GOT3 (cell line): ENCODE data around the gene ZBTB7A.
"Not testable (repeated sequence)": the region's sequence is repeated elsewhere in the genome, so short reads cannot be mapped to it uniquely, and the experiment has no call there.

Source experiments
- DNase-seq: peaks from one replicate; lab custom pipeline; 2025; ENCODE audit warnings: mixed read lengths; lab: John Stamatoyannopoulos, UW

ZBTB7A gene

DNA sequence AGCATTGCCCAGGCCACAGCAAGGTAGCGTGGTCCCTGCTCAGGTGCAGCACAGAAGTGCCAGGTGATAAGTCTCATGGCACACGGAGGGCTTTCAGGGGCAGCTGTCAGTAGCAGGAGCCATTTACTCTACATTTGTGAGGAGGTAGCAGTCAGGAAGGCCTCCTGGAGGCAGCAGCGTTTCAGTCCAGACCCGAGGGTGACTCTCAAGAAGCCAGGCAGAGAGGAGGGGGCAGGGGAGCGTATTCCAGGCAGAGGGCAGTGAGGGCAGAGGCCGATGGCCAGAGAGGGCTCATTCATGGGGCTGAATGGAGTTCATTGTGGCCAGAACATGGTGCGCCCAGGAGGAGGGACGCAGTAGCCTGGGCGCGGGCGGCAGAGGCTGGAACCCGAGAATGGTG lies 50.2 kb downstream of the ZBTB7A start:
- no peak for DNase-seq

DNA sequence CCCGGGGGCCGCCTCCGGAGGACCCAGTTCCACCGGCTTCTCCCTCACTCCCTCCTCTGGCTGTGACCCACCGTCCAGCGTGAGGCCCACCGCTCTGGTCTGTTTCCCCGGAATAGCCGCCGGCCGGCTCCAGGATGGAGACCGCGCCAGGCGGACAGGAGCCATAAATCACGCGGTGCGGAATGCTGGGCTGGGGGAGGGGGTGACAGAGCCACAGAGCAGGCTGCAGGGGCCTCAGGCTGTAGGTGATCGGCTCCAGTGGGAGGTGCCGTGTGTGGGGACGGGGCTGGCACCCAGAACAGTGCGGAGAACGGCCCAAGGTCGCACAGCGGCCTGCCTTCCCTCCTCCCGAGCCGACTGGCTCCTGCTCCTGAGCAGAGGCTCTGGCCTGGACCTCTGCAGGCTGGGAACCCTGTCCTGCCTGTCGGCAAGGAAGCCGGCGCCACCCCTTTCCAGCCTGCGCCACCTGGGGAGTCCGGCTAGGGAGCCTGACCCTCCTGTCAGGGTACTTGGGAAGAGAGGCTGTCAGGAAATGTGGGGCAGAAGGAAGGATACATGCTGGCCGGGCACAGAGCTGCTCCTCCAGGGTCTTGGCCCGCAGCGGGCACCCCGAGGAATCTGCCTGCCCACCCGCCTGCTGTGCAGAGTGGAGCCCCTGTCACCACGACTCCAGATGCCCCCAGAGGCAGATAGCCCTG lies 50.8 kb downstream of the ZBTB7A start:
- DNase-seq, result no peak

DNA sequence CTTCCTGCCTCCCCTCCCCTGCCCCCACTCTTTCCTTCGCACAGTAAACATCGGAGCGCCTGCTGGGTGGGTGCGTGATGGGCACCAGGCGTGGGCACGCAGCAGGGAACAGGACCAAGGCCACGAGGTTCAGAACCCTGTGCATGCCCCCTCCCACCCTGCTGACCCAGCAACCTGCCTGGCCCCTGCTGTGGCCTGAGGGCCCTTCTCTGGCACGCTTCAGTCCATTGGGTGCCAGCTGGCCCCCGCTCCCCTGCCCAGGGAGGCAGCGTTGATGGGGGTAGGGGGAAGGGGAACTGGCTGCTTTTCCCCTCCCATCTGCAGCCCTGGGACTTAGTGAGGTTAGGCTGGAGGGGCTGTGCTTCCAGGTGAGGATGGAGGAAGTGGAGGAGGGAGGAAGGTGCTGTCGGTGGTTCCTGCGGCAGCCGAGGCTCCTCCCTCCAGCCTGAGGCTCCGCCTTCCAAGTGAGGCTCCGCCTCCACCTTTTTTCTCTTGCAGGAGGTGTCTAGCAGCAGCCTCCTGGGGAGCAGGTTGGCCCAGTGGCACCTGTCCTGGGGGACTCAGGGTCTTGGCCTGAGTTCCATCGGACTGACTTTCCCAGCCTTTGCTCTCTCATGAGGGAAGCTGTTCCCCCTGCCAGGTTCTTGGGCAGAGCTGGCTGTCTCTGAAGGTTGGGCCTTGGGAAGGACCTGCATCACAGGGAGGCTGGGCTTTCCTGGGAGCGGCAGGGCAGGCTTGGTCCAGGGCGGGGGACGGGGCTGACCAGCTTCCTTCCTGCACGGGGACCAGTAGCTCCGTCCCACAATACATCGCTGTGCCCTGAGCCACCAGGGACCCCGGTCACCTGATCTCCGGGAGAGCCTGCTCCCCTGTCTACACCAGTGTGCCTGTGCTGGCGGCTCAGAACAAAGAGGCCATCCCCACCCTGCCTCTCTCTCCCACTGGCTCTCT lies 51.9 kb downstream of the ZBTB7A start:
- no peak for DNase-seq

DNA sequence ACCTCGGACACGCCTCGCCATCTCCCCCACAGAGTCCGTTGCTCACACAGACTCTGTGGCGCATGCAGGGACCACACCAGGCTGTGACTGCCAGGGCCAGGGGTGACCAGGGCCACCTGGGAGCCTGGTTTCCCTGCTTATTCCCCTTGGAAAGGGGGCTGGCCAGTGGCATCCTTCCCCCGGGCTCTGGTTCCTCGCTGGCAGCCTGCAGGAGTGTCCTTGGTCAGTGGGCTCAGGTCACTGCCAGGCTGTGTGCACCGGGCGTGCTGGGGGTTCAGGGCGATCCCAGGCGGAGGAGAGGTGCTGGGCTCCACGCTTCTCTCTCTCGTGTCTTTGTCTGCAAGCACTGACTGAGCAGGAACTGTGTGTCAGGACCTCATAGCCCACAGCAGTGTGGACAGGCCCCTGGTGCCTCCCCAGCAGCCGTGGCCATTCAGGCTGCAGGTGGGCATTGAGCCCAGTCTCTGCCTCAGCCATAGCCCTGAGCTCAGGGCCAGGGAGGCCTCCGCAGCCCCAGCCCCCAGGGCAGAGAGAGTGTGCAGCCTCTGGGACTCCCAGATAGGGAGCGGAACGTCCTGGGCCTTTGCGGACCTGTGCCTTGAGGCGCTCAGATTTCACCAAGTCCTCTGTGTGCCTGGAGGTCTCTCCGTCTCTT lies 52.7 kb downstream of the ZBTB7A start:
- DNase-seq, result no peak

DNA sequence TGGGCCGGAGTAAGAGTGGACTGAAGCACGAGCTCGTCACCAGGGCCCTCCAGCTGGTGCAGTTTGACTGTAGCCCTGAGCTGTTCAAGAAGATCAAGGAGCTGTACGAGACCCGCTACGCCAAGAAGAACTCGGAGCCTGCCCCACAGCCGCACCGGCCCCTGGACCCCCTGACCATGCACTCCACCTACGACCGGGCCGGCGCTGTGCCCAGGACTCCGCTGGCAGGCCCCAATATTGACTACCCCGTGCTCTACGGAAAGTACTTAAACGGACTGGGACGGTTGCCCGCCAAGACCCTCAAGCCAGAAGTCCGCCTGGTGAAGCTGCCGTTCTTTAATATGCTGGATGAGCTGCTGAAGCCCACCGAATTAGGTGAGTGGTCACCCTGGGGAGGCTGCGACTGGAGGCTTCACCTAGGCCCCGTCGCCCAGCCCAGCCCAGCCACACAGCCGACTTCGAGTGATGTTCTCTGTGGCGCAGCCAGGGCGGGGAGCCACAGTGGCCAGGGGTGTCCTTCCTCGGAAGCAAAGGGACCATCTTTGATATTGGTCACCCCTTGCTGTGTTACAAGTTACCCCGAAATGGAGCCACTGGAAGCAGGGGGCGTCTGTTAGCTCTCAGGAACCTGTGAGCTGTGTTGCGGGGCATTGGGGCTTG lies 53.6 kb downstream of the ZBTB7A start:
- DNase-seq, result no peak

DNA sequence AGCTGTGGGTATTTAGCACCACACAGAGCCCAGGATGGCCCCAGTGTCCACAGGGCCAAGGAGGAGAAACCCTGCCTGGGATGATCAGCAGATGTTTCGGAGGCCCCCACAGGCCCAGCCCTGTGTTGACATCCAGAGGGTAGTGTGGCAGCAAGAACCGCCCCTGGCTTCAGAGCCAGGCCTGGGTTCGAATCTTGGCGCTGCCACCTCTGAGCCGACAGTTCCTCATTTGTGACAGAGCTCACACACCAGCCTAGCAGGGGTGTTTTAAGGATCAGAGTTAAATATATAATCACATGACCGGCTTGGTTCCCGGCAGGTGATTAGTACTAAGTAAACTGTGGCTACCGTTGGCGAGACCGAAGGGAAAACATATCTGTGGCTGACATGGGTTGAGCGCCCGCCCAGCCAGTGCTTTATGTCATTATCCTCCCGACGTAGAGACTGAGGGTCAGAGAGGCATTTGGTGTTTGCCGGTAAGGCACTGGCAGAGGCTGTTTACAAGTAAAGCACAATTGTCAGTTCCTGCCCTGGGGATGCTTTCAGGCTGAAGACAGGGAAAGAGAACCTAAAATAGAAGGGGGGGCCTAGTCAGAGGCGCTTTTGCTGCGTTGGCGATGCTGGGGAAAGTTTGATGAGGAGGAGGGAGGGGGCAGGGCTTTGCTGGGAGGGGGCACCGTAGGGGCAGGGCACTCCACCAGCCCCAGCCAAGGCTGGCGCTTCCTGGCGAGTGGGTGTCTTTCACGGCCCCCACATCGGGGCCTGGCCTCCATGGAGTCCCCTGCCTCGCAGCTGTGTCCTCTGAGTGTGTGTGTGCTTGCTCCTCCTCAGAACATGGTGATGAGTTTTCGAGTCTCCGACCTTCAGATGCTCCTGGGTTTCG lies 54.4 kb downstream of the ZBTB7A start:
- DNase-seq, result no peak

DNA sequence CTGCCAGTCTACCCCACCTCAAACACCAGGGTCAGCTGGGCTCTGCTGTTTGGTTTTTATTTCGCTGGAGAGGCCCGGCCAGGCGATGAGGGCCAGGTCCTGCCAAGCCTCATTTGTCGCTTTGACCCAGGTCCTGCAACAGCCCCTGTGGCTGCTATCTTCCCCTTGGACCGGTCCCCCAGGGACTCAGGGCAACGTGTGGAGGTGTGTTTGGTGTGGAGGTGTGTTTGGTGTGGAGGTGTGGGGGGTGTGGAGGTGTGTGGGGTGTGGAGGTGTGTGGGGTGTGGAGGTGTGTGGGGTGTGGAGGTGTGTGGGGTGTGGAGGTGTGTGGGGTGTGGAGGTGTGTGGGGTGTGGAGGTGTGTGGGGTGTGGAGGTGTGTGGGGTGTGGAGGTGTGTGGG lies 55.3 kb downstream of the ZBTB7A start:
- DNase-seq, result not testable (repeated sequence)

DNA sequence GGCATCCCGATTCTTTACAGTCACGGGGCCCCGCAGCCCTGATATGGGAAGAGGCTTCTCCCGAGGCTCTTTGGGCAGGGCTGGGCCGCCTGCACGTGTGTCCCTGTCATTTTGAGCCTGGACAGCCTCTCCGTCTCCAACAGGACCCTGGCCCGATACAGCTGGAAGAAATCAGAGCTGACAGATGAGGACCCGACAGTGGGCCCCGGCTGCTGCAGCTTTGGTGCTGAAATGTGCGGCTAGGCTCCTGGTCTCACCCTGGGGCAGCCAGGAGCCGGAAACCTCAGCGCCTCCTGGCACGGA lies 55.9 kb downstream of the ZBTB7A start:
- DNase-seq, result no peak

DNA sequence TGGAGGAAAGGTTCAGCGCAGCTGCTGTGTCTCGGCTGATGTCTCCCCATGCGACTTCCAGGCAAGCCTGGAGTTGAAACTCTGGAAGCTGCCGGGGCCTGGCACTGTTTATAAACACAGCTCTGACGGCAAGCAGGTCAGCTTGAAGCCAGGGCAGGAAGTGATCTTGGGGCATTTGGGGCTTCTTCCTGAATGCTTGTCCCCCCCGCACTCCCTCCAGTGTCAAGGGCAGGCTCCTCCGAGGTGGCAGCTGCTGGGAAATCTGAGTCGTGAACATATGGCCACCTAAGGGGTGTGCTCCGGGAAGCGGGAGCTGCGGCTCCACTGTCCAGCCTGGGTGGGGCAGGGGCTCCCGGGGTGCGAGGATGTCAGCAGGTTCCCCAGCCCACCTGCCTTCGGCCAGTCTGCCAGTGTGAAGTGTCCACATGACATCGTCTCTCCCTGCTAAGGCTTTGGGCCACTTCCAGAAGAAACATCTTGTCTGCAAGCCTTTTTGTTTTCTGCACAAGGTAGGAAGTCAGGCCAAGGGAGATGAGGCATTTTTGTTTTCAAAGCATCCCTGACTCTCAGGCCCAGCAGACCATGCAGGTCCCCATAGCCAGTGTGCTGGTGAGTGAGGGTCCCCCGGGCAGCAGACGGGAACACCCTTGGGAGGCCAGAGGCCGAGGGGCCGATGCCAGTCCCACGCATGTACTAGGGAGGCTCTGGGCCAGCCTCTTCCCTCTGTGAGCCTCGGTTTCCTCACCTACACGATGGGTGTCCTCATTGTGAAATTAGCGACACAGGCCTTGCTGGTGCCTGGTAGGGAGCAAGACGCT lies 56.5 kb downstream of the ZBTB7A start:
- DNase-seq, result no peak

DNA sequence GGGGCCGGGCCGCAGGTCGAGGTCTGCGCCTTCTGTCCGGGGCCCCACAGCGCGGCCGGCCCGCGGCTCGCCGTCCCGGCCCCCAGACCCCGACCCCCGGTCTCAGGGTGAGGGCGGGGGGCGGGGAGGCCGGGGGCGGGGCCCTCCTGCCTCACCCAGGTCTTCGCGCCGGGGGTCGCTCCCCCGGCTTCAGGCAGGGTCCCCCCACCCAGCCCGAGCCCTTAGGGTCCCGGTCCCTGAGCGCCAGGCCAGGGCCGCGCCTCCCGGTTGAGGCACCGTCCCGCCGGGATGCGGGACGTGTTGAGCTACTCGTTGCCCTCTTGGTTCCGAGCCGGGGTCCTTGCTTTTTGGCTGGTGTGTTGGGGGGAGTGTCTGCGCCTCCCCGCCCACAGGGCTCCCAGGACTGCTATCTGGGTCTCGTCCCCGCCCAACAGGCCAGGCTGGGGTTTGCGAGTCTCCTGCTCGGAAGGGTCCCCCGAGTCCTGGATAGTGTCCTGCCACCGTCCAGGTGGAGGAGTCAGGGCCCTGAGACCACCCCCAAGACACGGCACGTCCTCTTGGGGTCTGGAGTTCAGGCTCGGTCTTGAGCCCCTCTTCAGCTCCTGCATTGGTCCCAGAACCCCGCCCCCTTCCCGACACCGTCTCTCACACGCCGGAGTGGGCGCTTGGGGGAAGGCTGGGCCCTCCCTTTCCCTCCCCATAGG lies 58.7 kb downstream of the ZBTB7A start:
- no peak for DNase-seq

DNA sequence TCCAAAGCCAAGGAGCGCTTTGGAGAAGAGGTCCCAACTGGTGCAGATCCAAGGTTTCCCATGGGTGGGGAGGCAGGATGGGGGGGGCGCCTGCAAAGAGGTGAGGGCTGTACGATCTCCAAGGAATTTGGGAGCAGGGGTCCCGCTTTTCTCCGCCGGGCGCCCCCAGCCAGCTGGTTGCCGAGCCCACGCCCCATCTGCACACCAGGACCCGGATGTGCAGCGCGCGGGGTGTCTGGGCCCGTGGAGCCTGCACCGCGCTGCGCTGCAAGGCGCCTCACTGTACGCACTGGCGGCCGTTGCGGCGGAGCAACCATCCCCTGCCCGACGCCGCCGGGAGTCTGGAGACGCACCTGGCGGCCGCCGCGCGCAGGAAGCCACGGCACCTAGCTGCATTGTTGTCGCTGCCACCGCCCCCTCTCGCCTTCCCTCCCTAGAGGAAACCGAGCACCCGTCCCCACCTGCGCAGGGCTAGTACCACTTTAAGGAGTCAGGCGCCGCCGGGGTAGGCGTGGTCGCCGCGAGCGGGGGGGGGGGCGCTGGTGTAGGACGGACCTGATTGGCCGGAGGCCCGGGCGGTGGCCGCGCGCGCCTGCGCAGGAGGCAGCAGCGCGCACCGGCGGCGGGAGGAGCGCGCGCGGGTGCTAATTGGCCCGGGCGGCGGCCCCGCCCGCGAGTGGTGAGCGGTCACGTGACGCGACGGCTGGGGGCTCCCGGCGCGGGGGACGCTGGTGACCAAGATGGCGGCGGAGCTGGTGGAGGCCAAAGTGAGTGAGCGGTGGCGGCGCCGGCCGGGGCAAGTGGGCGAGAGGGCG lies 59.5 kb downstream of the ZBTB7A start, which contains the start of gene PIAS4:
TSS of gene PIAS4 (plus strand) at position 716 of the 815 bp plus-strand sequence. CDS start at position 741, 25 bp downstream.
- peak; percentile 89 for DNase-seq

DNA sequence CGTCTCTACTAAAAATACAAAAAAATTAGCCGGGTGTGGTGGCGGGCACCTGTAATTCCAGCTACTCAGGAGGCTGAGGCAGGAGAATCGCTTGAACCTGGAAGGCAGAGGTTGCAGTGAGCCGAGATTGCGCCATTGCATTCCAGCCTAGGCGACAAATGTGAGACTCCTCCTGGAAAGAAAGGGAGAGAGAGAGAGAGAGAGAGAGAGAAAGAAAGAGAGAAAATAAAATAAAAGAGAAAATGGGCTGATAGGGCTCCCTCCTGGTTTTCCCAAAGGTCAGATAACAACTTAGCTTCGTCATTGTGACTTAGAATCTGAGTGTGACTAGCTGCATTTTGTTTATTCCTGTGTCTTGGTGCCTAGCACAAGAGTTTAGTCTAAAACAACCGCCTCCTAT lies 61.3 kb downstream of the ZBTB7A start:
- DNase-seq, result not testable (repeated sequence)

DNA sequence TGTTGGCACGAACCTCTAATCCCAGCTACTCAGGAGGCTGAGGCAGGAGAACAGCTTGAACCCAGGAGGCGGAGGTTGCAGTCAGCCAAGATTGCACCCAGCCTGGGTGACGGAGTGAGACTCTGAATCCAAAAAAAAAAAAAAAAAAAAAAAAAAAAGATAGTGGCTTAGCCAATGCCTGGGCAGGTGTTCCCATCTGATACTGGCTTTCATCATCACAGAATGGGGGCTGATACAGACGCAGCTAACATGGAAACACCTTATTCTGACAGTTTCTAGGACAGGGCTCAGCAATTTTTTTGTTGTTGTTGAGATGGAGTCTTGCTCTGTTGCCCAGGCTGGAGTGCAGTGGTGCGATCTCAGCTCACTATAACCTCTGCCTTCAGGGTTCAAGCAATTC lies 65.9 kb downstream of the ZBTB7A start:
- not testable (repeated sequence) for DNase-seq

DNA sequence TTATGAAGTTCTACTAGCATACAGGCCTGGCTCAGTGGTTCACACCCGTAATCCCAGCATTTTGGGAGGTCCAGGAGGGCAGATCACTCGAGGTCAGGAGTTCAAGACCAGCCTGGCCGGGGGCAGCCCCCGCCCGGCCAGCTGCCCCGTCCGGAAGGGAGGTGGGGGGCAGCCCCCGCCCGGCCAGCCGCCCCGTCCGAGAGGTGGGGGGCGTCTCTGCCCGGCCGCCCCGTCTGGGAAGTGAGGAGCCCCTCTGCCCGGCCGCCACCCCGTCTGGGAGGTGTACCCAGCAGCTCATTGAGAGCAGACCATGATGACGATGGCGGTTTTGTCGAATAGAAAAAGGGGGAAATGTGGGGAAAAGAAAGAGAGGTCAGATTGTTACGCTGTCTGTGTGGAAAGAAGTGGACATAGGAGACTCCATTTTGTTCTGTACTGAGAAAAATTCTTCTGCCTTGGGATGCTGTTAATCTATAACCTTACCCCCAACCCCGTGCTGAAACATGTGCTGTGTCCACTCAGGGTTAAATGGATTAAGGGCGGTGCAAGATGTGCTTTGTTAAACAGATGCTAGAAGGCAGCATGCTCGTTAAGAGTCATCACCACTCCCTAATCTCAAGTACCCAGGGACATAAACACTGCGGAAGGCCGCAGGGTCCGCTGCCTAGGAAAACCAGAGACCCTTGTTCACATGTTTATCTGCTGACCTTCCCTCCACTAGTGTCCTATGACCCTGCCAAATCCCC lies 67.9 kb downstream of the ZBTB7A start:
- DNase-seq, result not testable (repeated sequence)

DNA sequence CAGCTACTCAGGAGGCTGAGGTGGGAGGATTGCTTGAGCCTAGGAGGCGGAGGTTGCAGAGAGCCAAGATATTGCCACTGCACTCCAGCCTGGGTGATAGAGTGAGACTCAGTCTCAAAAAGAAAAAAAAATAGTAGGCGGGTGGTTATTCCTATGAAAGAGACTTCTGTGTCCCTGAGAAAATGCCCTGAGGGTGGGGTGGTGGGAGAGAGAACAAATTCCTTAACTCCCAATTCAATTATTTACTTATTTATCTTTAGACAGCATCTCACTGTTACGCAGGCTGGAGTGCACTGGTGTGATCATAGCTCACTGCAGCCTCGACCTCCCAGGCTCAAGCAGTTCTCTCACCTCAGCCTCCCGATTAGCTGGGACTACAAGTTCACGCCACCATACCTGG lies 71.1 kb downstream of the ZBTB7A start:
- DNase-seq, result no peak
